Measurements from ENCODE around the gene POC1A.

The POC1A gene

DNA sequence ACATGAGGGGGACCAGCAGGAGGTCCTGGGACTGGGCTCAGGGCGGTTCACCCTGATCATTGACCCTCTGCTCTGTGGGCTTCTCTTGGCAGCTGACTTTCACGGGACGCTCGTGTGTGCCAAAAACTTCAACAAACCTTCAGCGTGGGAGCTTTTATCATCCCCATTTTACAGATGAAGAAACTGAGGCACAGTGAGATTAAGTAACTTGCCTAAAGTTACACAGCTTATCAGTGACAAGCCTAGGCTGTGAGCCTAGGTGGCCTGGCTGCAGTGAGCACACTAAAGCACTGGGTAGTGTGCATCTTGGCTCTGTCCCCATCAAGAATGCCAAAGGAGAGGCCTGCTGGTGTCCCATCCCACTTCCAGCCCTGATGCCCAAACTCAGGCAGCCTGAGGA lies 74.3 kb downstream of the POC1A start:
- Histone ChIP-seq H3K36me3 (replicated peaks; ENCODE audit: low read depth, low read length) (no peaks in the 10 kb centered on the region), H3K4me3 (ENCODE audit: low read length) (no peak overlapping the region), H2AFZ (ENCODE audit: low read depth, low read length) (no peak overlapping the region), H3K9ac (ENCODE audit: low read length) (no peak overlapping the region), H3K4me2 (ENCODE audit: low read length) (no peak overlapping the region), H4K20me1 (ENCODE audit: insufficient read depth, low read length) (no peaks in the 10 kb centered on the region), H3K79me2 (ENCODE audit: low read length) (no peaks in the 10 kb centered on the region), H3K4me1 (ENCODE audit: low read length) (no peaks in the 10 kb centered on the region), H3K27me3 (ENCODE audit: low read depth, low read length) (no peaks in the 10 kb centered on the region), H3K9me3 (ENCODE audit: insufficient read depth, low read length) (no peaks in the 10 kb centered on the region), H3K27ac (ENCODE audit: low read length) (no peak overlapping the region)
- TF ChIP-seq EZH2phosphoT487 (IDR thresholded peaks at IDR 0.05; ENCODE audit: low read depth): no peak
- TF ChIP-seq, protein P1, sequence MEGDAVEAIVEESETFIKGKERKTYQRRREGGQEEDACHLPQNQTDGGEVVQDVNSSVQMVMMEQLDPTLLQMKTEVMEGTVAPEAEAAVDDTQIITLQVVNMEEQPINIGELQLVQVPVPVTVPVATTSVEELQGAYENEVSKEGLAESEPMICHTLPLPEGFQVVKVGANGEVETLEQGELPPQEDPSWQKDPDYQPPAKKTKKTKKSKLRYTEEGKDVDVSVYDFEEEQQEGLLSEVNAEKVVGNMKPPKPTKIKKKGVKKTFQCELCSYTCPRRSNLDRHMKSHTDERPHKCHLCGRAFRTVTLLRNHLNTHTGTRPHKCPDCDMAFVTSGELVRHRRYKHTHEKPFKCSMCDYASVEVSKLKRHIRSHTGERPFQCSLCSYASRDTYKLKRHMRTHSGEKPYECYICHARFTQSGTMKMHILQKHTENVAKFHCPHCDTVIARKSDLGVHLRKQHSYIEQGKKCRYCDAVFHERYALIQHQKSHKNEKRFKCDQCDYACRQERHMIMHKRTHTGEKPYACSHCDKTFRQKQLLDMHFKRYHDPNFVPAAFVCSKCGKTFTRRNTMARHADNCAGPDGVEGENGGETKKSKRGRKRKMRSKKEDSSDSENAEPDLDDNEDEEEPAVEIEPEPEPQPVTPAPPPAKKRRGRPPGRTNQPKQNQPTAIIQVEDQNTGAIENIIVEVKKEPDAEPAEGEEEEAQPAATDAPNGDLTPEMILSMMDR (IDR thresholded peaks at IDR 0.05; ENCODE audit: low read depth, low read length): no peak

DNA sequence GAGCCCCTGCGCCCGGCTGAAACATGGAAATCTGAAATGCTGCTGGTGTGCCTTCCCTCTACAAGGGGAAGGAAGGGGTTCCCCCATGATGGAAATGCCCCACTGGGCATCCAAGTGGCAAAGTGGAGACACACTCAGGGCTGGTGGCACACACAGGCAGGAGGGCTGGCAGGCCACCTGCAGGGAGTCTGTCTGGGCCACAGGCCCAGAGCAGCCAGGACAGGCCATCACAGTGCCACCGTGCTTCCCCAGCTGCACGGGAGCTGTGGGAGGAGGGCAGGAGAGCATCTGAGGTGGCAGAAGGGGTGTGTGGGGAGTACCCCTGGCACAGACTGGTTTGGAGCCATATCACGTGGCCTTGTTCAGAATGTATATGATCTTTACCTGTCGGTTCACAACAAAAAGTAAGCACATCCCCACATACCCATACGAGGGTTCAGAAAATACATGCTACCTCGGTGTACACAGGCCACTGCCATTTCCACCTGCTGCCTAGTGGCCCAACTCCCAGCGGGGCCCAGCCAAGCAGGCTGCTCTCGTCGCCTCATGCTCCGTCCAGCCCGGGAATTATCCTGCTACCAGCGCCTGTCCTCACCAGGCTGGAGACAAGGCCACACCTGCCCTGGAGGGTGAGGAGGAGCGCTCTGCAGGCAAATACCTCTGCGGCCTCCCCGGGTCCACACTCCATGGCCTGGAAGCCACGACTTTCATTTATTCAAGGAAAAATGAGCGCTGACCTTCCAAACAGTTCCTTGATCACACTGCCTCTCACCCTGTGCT lies 75.3 kb downstream of the POC1A start:
- Histone ChIP-seq H3K9ac (ENCODE audit: low read length) (no peak overlapping the region), H4K20me1 (ENCODE audit: insufficient read depth, low read length) (no peaks in the 10 kb centered on the region), H2AFZ (ENCODE audit: low read depth, low read length) (no peak overlapping the region), H3K27me3 (ENCODE audit: low read depth, low read length) (no peaks in the 10 kb centered on the region), H3K4me2 (ENCODE audit: low read length) (no peak overlapping the region), H3K4me1 (ENCODE audit: low read length) (no peaks in the 10 kb centered on the region), H3K79me2 (ENCODE audit: low read length) (no peaks in the 10 kb centered on the region), H3K27ac (ENCODE audit: low read length) (no peak overlapping the region), H3K9me3 (ENCODE audit: insufficient read depth, low read length) (no peaks in the 10 kb centered on the region), H3K4me3 (ENCODE audit: low read length) (no peak overlapping the region), H3K36me3 (replicated peaks; ENCODE audit: low read depth, low read length) (peaks cover 7% of the 10 kb centered on the region)
- TF ChIP-seq EZH2phosphoT487 (IDR thresholded peaks at IDR 0.05; ENCODE audit: low read depth): no peak
- TF ChIP-seq, protein P1 (IDR thresholded peaks at IDR 0.05; ENCODE audit: low read depth, low read length): no peak

DNA sequence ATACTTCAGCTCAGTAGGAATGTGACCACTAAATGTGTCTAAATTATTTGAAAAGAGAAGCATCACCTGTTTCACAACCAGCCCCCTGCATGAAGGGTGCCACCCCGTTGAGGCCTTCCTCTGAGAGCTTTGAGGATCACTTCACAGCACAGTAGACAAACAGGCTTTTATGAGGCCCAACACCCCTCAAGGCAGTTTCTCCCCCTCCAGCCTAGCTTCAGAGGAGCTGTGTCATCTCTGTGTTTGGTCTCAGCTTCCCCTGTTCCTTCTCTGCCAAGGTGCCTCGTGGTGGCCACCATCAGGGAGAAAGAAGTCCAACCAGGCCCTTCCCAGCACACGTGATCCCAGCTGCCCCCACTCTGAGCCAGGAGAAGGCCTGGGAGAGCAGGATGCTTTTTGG lies 76.3 kb downstream of the POC1A start:
- no peak overlapping the region for H3K4me2 ChIP-seq (ENCODE audit: low read length)
- H3K27ac ChIP-seq (ENCODE audit: low read length): no peak overlapping the region
- H2AFZ ChIP-seq (ENCODE audit: low read depth, low read length): no peak overlapping the region
- no peaks in the 10 kb centered on the region for H3K9me3 ChIP-seq (ENCODE audit: insufficient read depth, low read length)
- H3K79me2 ChIP-seq (ENCODE audit: low read length): no peaks in the 10 kb centered on the region
- peaks cover 8% of the 10 kb centered on the region for H3K36me3 ChIP-seq (replicated peaks; ENCODE audit: low read depth, low read length)
- H3K4me3 ChIP-seq (ENCODE audit: low read length): no peak overlapping the region
- TF ChIP-seq EZH2phosphoT487 (IDR thresholded peaks at IDR 0.05; ENCODE audit: low read depth): no peak
- TF ChIP-seq, protein P1 (IDR thresholded peaks at IDR 0.05; ENCODE audit: low read depth, low read length): no peak
- H3K4me1 ChIP-seq (ENCODE audit: low read length): no peaks in the 10 kb centered on the region
- H3K9ac ChIP-seq (ENCODE audit: low read length): no peak overlapping the region
- H3K27me3 ChIP-seq (ENCODE audit: low read depth, low read length): no peaks in the 10 kb centered on the region
- no peaks in the 10 kb centered on the region for H4K20me1 ChIP-seq (ENCODE audit: insufficient read depth, low read length)

GRCh38 chr3:52076896-52077780 lies 77.1 kb downstream of the POC1A start:
- Histone ChIP-seq H3K4me2 (ENCODE audit: low read length) (no peak overlapping the region), H3K36me3 (replicated peaks; ENCODE audit: low read depth, low read length) (peaks cover 8% of the 10 kb centered on the region), H3K9ac (ENCODE audit: low read length) (no peak overlapping the region), H3K79me2 (ENCODE audit: low read length) (no peaks in the 10 kb centered on the region), H3K27ac (ENCODE audit: low read length) (no peak overlapping the region), H4K20me1 (ENCODE audit: insufficient read depth, low read length) (no peaks in the 10 kb centered on the region), H3K4me1 (ENCODE audit: low read length) (no peaks in the 10 kb centered on the region), H2AFZ (ENCODE audit: low read depth, low read length) (no peak overlapping the region), H3K4me3 (ENCODE audit: low read length) (no peak overlapping the region), H3K9me3 (ENCODE audit: insufficient read depth, low read length) (no peaks in the 10 kb centered on the region), H3K27me3 (ENCODE audit: low read depth, low read length) (no peaks in the 10 kb centered on the region)
- TF ChIP-seq, protein P1 (IDR thresholded peaks at IDR 0.05; ENCODE audit: low read depth, low read length): no peak
- no peak for TF ChIP-seq EZH2phosphoT487 (IDR thresholded peaks at IDR 0.05; ENCODE audit: low read depth)
